Upper lobe of right lung (tissue), 1 donor: ENCODE results near the gene MYEOV. TPM values are rescaled to one million over a fixed set of nuclear protein-coding genes. Genes with fewer than 3 reads are reported as not detected.
A peak's percentile ranks its signal among the peaks of the same experiment; 100 is the strongest.

Experiments
- ATAC-seq: fragments of 200-7000 bp; cut with Tn5 transposase; one replicate; pipeline ENCODE4 v1.9.1; 2020; ENCODE audit warnings: mild to moderate bottlenecking, moderate library complexity
- DNase-seq: peaks from one replicate; pipeline ENCODE4 v3.0.0-alpha.2; 2020
- H3K27ac ChIP-seq: fragments of 200-600 bp; one replicate; pipeline ENCODE4 v1.8.0; 2022
- H3K27me3 ChIP-seq: fragments of 200-600 bp; one replicate; pipeline ENCODE4 v1.8.0; 2022; ENCODE audit warnings: mild to moderate bottlenecking
- H3K36me3 ChIP-seq: fragments of 200-600 bp; one replicate; pipeline ENCODE4 v1.8.0; 2022
- H3K4me1 ChIP-seq: fragments of 200-600 bp; one replicate; pipeline ENCODE4 v1.8.0; 2022
- H3K4me3 ChIP-seq: fragments of 200-600 bp; one replicate; pipeline ENCODE4 v1.8.0; 2022; ENCODE audit warnings: mild to moderate bottlenecking
- H3K9me3 ChIP-seq: fragments of 200-600 bp; one replicate; pipeline ENCODE4 v1.8.0; 2022
- CTCF ChIP-seq: fragments of 200-600 bp; IDR thresholded peaks from one replicate; pipeline ENCODE4 v1.8.0; 2022; ENCODE audit warnings: antibody characterized with exemption
- intact Hi-C: fragments of 100-400 bp; cut with DNase I; formaldehyde crosslinking; loops from one replicate; pipeline ENCODE4 v1.11.0; 2022
- total RNA-seq: library from RNA; stranded (reverse); fragmentation: NEBNext Ultra II Directional; extraction: Animal tissue kit (Norgen Biotek cat#: 25700); gene quantifications from one replicate; pipeline ENCODE4 v1.2.1, GENCODE V29; 2021
- donor health status: DM: no; HTN: yes; CAD: no; lungs with severe emphysema.

MYEOV gene
- total RNA-seq, 1 donor from 2014 or later: 0.23 TPM

- Histone ChIP-seq H3K27me3 (no peaks in the 10 kb centered on the region), H3K36me3 (no peaks in the 10 kb centered on the region), H3K4me3 (no peak overlapping the region), H3K27ac (no peak overlapping the region), H3K4me1 (no peaks in the 10 kb centered on the region), H3K9me3 (no peaks in the 10 kb centered on the region)
- ATAC-seq (no peak), DNase-seq (peak; percentile 52)
- intact Hi-C loops: no loop called here
- no peak for TF ChIP-seq CTCF
These were observed 27.1 kb downstream of the MYEOV start for GRCh38 chr11:69320756-69321741.

- H3K27ac ChIP-seq: no peak overlapping the region
- no peak overlapping the region for H3K4me3 ChIP-seq
- ATAC-seq (no peak), DNase-seq (peak; percentile 27)
- H3K9me3 ChIP-seq: no peaks in the 10 kb centered on the region
- no peaks in the 10 kb centered on the region for H3K36me3 ChIP-seq
- no peak for TF ChIP-seq CTCF
- no peaks in the 10 kb centered on the region for H3K27me3 ChIP-seq
- no peaks in the 10 kb centered on the region for H3K4me1 ChIP-seq
- intact Hi-C loops: no loop called here
These were observed 28.0 kb downstream of the MYEOV start for GRCh38 chr11:69321877-69322361.

- Histone ChIP-seq H3K27me3 (no peaks in the 10 kb centered on the region), H3K36me3 (no peaks in the 10 kb centered on the region), H3K9me3 (no peaks in the 10 kb centered on the region), H3K4me1 (no peaks in the 10 kb centered on the region), H3K4me3 (no peak overlapping the region), H3K27ac (no peak overlapping the region)
- no peak for TF ChIP-seq CTCF
- intact Hi-C loops: no loop called here
- DNase-seq (peak; percentile 41), ATAC-seq (no peak)
These were observed 31.5 kb downstream of the MYEOV start for GRCh38 chr11:69325446-69325845.

- no peak for TF ChIP-seq CTCF
- no peaks in the 10 kb centered on the region for H3K27me3 ChIP-seq
- H3K27ac ChIP-seq: no peak overlapping the region
- DNase-seq: peak; percentile 17
- H3K4me3 ChIP-seq: no peak overlapping the region
- no peaks in the 10 kb centered on the region for H3K36me3 ChIP-seq
- ATAC-seq: no peak
- no peaks in the 10 kb centered on the region for H3K4me1 ChIP-seq
- intact Hi-C loops: no loop called here
- H3K9me3 ChIP-seq: no peaks in the 10 kb centered on the region
These were observed 32.8 kb downstream of the MYEOV start for GRCh38 chr11:69326622-69327219.

- TF ChIP-seq CTCF: no peak
- intact Hi-C loops: no loop called here
- DNase-seq (peak; percentile 43), ATAC-seq (no peak)
- Histone ChIP-seq H3K36me3 (no peaks in the 10 kb centered on the region), H3K4me1 (no peaks in the 10 kb centered on the region), H3K27me3 (no peaks in the 10 kb centered on the region), H3K27ac (no peak overlapping the region), H3K4me3 (no peak overlapping the region), H3K9me3 (no peaks in the 10 kb centered on the region)
These were observed 33.8 kb downstream of the MYEOV start for GRCh38 chr11:69327741-69328191.
